HG03064 (cell line): ENCODE results near the gene UBE2R2.

Experiments used
- ATAC-seq: cut with Tn5 transposase; IDR thresholded peaks from one replicate; pipeline ENCODE4 v1.9.1; 2021; ENCODE audit warnings: low read depth; ENCODE audit not compliant: unreplicated experiment

UBE2R2 gene

GRCh38 chr9:33880211-33881089, 63.5 kb downstream of the UBE2R2 start:
- no peak for ATAC-seq

- ATAC-seq = no peak
These were observed 64.7 kb downstream of the UBE2R2 start for GRCh38 chr9:33881635-33882034.

GRCh38 chr9:33884856-33885701, 68.1 kb downstream of the UBE2R2 start:
- no peak for ATAC-seq

GRCh38 chr9:33885948-33886347, 69.0 kb downstream of the UBE2R2 start:
- no peak for ATAC-seq

DNA sequence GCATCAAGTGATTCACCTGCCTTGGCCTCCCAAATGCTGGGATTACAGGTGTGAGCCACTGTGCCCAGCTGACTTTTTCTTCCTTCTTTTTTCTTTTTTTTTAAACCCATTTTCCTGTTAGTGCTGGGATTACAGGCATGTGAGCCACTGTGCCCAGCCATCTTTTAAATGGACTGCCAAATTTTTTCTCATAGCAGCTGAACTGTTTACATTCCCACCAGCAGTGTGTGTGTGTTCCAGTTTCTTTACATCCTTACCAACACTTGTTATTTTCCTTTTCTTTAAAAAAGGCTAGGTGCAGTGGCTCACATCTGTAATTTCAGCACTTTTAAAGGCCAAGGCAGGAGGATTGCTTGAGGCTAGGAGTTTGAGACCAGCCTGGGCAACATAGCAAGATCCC, 76.9 kb downstream of the UBE2R2 start:
- ATAC-seq = no peak

- no peak for ATAC-seq
These were observed 77.4 kb downstream of the UBE2R2 start for GRCh38 chr9:33894316-33894715.

DNA sequence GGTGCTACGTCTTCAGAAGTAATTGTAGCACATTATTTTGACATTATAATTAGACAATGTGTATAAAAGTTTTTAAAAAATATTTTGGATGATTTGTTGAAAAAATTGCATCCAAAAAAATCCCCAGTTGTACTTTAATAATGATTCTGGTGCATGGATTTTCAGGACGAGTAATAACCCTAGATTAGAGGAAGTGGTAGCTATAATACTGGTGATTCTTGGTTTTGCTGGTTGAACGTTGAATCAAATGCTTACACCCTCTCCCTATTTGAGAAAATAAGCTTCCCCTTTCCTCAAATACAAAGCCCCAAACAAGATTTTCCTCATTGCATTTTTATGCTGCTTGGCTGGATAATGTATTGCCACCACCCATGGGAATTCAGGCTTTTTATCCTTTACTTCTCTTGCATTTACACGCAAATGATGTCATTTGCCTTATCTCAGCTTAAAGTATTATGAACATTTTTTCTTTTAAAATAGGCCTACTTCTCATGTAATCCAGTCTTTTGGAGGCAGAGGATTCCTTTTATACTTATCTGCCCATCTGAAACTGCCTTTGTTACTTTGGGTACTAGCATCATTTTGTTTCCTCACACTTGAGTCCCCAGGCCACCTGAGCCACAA, 86.3 kb downstream of the UBE2R2 start:
- no peak for ATAC-seq

DNA sequence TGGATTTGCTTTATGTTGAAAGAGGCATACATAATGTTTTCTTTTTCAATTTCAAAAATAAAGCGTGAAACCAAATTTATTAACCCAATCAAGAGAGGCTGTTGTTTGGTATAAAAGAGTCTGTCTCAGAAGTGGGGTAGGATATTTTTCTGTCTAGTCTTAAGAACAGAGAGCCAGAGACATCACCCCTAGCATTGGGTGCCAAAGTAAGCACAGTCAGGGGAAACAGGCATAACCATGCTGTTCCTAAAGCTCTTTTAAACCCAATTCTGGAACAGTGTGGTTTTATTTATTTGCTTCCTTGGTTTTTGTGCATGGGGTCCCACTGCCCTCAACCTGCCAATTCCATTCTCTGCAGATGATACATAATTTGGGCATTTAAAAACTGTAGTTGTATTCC, 88.2 kb downstream of the UBE2R2 start:
- no peak for ATAC-seq

DNA sequence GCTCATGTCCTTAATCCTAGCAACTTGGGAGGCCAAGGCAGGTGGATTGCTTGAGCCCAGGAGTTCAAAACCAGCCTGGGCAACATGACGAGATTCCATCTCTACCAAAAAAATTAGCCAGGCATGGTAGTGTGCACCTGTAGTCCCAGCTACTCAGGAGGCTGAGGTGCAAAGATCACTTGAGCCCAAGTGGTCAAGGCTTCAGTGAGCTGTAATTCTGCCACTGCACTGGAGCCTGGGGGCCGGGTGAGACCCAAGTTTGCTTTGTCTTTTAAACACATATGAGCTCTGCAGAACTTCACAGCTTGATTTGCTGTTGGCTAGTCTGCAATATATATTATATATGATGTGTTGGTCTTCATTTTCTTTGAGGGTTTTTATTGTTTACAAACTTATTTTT, 89.8 kb downstream of the UBE2R2 start:
- ATAC-seq = no peak

DNA sequence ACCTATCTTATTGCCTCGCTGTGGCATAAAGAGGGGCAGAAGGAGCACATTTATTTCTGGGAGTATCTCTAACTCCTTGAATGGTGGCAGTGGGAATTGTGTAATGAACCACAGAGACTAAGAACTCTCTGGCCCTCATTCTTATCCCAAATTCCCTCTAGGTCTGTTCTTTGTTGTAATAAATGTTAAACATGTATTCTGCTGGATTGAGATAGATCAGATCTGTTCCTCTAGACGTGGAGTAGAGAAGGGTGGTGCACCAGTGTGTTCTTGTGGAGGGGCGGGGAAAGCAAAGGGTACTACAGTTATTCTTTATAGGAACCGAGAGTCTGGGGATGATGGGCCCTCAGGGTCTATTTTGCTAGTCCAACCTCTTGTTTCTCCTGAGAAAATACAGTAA, 90.4 kb downstream of the UBE2R2 start:
- no peak for ATAC-seq

DNA sequence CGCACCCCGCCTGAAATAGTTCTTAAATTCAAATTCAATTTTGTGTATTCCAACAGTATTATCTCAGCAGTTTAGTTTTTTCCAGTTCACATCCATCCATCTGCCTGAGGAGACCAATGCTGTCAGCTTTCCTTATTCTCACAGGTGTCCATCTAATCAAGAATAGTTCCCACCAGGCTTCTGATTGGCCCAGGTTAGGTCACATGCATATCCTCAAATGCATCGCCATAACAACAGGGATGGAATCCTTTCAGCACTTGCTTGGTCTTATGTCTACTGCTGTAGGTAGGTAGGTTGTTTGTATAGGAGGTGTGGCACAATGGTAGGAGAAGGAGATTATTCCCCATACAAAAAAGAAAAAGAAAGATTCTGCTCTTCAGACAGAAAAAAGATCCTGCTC, 91.2 kb downstream of the UBE2R2 start:
- ATAC-seq = no peak

DNA sequence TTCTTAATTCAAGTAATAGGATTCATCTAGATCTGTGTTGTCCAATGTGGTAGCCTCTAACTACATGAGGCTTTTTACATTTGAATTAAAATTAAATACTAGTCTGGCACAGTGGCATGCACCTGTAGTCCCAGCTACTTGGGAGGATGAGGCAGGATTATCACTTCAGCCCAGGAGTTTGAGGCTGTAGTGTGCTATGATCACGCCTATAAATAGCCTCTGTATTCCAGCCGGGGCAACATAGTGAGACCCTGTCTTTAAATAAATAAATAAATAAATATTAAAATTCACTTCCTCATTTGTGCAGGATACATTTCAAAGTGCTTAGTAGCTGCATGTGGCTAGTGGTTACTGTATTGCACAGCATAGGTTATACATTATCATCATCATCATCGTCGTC, 91.8 kb downstream of the UBE2R2 start:
- ATAC-seq = no peak

DNA sequence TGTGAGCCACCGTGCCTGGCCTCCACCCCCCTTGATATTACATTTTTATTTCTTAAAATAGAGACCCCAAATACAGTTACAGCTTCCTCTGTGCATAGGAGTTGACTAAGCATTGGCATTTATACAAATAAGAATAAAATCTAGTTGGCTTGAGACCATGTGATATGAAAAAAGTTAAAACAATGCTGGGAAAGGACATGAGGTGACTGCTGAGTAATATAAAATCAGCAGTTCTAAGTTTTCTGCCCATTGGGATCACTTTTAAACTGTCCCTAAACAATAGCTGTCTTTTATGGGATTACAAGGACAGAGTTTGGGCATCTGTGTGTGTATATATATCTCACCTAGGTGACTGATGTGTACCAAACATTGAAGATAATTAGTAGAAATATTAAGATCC, 96.6 kb downstream of the UBE2R2 start:
- ATAC-seq = no peak

GRCh38 chr9:33914887-33915628, 98.1 kb downstream of the UBE2R2 start:
- ATAC-seq = no peak

DNA sequence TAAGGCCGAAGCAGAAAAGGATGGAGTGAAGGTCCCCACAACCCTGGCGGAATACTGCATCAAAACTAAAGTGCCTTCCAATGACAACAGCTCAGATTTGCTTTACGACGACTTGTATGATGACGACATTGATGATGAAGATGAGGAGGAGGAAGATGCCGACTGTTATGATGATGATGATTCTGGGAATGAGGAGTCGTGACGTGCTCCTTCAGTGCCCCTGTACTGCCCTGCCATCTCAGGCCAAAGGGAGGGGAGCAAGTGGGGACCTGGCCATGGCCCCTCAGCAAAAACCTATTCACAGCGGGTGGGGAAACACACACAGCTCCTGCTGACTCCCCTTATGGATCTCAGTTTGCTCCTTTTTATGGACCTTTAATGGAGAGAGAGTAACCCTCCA, 100.1 kb downstream of the UBE2R2 start:
- ATAC-seq = no peak

DNA sequence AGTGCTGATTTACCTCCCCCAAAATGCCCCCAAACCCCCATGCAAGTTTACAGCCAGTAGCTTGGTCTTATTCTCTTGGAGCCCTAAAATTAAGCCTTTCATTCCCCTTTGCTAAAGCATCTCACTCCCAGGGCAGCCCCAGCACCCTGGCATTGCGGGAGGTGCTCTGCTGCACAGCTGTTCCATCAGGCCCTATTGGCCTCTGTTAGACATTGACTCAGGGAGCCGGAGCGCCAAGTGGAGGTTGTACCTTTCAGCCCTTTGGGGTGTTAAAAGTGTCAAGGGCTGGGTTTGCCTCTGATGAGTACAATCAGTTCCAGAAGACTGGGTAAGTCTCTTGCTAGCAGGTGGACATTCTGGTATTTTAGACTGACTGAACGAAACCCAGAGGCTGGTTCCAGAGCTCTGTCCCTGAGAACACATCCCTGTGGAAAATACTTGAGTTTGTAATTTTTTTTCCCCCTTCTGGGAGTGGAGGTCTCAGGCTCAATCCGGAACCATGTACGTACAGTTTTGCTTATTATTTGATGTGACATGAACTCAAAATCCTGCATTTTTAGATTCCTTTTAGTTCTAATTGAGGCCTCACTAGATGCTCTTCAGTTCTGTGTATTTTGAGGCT, 102.4 kb downstream of the UBE2R2 start:
- no peak for ATAC-seq

- no peak for ATAC-seq
These were observed 105.3 kb downstream of the UBE2R2 start for GRCh38 chr9:33921967-33922895.

DNA sequence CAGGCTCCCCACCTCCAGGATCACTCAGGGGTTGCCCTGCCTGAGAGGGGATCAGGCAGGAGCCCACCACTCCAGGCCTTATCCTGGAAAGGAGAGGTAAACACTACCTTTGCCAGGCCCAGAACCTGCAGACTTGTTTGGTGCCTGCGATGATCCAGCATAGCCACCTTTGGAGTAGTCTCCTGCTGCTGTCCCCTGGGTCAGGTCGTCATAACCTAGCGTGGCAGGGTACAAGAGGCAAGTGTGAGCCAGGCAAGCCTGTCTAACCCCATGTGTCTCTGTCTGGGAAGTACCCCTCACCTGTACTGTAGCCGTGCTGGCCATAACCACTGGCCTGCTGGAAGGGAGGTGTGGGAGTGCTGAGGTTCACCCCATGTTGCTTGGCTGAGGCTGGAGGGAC, 106.1 kb downstream of the UBE2R2 start:
- no peak for ATAC-seq
